NB4 (cell line): ENCODE data around the gene KLHL26.

ENCODE experiments used
- CTCF ChIP-seq: IDR thresholded peaks from one replicate; pipeline ENCODE4 v1.5.1; 2012; ENCODE audit warnings: low read depth, low read length
- MAX ChIP-seq: IDR thresholded peaks from 2 replicates; pipeline ENCODE4 v1.6.1; 2011; ENCODE audit warnings: low read depth, low read length
- MYC ChIP-seq: IDR thresholded peaks from 2 replicates; pipeline ENCODE4 v1.6.1; 2011; ENCODE audit warnings: low read depth, low read length
- POLR2A ChIP-seq: IDR thresholded peaks from 2 replicates; pipeline ENCODE4 v1.6.1; 2011; ENCODE audit warnings: mild to moderate bottlenecking; ENCODE audit not compliant: insufficient read length; ENCODE audit errors: extremely low read depth

- TF ChIP-seq CTCF = no peak
- TF ChIP-seq POLR2A = no peak
- TF ChIP-seq MYC = no peak
- no peak for TF ChIP-seq MAX
These were observed 29.0 kb downstream of the KLHL26 start for GRCh38 chr19:18665771-18666202.
